Myocyte (in vitro differentiated cells): ENCODE measurements around the gene DYNC2H1. TPM values are rescaled to one million over a fixed set of nuclear protein-coding genes. Genes with fewer than 3 reads are reported as not detected.
"Not testable (repeated sequence)": the region's sequence is repeated elsewhere in the genome, so short reads cannot be mapped to it uniquely, and the experiment has no call there.

Source experiments
- DNase-seq: peaks from one replicate; pipeline ENCODE4 v3.0.0-alpha.2; 2012; ENCODE audit warnings: low read depth
- total RNA-seq: library from RNA; depleted of rRNA; stranded (reverse); fragments of >200 nt; gene quantifications from 2 replicates; pipeline ENCODE4 v1.2.3, GENCODE V29; 2014

DYNC2H1 gene
- total RNA-seq, 1 donor from 2014 or later: 18.6 TPM

GRCh38 chr11:103368145-103368544 lies 258.9 kb downstream of the DYNC2H1 start:
- DNase-seq: no peak

DNA sequence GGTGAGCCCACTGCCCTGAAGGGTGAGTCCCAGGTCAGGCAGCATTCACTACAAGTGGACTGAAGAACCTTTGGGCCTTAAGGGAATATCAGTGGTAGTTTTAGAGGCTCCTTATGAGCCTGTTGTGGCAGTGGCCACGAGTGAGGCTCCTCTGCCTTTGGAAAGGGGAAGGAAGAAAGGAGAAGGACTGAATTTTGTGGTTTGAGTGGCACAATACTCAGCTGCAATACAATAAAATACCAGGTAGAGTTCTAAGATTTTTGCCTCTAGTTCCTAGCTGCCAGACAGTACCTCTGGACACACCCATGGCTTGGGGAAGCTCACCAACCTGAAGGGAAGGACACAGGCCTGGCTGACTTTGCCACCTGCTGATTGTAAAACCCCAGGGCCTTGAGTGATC lies 260.9 kb downstream of the DYNC2H1 start:
- DNase-seq: no peak

- no peak for DNase-seq
Measured at GRCh38 chr11:103372906-103373305, 263.7 kb downstream of the DYNC2H1 start.

DNA sequence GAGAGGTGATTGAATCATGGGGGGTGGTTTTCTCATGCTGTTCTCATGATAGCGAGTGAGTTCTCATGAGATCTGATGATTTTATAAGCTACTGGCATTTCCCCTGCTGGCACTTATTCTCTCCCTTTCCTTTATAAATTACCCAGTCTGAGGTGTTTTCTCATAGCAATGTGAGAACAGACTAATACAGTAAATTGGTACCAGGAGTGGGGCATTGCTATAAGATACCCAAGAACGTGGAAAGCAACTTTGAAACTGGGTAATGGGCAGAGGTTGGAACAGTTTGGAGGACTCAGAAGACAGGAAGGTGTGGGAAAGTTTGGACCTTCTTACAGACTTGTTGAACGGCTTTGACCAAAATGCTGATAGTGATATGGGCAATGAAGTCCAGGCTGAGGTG lies 265.0 kb downstream of the DYNC2H1 start:
- not testable (repeated sequence) for DNase-seq

GRCh38 chr11:103378931-103379330 lies 269.7 kb downstream of the DYNC2H1 start:
- DNase-seq: no peak

DNA sequence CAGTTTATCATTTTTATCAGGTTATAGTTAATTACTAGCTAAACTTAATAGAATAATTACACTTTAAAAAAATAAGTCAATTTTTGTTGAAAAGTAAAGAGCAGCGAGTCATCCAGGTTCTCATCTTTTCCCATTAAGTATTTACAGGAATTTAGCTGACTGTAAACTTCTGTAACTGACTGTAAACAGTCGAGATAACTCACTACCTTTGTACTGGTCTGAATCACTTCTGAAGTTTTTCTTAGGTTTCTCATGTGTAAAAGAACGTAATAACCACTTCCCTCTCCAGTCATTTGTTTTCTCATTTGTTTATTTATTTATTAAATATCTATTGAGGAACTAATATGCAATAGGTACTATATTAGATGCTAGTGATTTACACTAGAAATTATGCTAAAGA lies 270.8 kb downstream of the DYNC2H1 start:
- DNase-seq: no peak

- peak; percentile 6 for DNase-seq
Measured at GRCh38 chr11:103384652-103385051, 275.4 kb downstream of the DYNC2H1 start.

- DNase-seq: peak; percentile 12
Measured at GRCh38 chr11:103395612-103396011, 286.4 kb downstream of the DYNC2H1 start.

DNA sequence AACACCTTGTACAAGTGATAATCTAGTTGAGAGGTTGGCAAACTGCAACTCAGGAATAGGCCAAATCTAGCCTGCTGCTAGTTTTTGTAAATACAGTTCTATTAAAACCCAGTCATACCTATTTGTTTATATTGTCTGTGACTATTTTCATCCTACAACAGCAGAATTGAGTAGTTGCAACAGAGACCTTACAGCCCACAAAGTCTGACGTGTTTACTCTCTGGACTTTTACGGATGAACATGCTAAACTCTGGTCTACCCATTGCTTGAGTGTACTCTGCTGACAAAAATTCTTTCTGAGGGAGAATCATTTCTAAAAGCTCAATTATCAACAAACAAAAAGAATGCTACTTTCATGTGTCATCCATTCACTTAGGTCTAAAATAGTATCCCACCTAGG lies 287.0 kb downstream of the DYNC2H1 start:
- DNase-seq: no peak

GRCh38 chr11:103397369-103397768 lies 288.1 kb downstream of the DYNC2H1 start:
- DNase-seq: peak; percentile 22

DNA sequence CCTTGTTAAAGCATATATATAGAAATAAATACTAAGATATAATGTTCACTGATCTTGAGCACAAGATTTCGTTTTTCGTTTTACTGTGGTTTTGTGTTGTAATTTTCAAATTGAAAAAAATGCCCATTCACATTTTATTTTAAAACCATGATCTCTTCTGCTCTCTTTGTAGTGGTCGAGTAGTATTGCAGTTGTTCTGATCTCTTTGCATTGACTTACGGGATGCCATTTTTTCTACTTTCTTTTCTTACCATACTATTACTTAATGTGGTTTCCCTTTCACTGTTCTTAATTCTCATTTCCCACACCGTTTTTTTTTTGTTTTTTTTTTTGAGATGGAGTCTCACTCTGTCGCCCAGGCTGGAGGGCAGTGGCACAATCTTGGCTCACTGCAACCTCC lies 289.6 kb downstream of the DYNC2H1 start:
- DNase-seq: no peak

- no peak for DNase-seq
Measured at GRCh38 chr11:103406357-103406756, 297.1 kb downstream of the DYNC2H1 start.

DNA sequence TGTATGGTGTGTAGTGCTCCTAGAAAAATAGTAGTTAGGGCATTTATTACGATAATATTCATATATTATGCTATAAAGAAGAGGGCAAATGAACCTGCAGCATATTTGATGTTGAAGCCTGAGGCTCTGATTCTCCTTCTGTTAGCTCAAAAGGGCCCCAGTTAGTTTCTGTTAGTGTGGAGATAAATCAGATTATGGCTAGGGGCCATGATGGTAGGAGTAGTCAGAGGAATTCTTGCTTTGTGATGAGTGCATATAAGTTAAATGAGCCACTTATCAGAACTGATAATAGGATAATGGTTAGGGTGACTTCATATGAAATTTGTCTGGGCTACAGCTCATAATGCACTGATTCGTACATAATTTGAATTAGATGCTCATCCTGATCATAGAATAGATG lies 298.4 kb downstream of the DYNC2H1 start:
- no peak for DNase-seq

- no peak for DNase-seq
Measured at GRCh38 chr11:103413266-103413888, 304.2 kb downstream of the DYNC2H1 start.

DNA sequence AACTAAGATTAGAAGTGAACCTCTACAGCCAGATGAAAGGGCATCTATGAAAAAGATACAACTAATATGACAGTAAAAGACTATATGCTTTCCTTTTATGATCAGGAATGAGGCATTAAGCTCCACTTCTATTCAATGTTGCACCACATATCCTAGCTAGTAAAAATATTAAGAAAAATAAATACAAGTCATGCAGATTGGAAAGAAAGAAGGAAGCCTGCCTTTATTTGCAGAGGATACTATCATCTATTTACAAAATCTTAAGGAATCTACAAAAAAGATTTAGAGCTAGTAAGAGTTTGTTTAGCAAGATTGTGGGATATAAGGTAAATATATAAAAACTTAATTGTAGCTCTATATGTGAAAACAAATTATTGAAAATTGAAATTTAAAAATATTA lies 308.8 kb downstream of the DYNC2H1 start:
- no peak for DNase-seq

GRCh38 chr11:103420593-103420992 lies 311.4 kb downstream of the DYNC2H1 start:
- peak; percentile 53 for DNase-seq

DNA sequence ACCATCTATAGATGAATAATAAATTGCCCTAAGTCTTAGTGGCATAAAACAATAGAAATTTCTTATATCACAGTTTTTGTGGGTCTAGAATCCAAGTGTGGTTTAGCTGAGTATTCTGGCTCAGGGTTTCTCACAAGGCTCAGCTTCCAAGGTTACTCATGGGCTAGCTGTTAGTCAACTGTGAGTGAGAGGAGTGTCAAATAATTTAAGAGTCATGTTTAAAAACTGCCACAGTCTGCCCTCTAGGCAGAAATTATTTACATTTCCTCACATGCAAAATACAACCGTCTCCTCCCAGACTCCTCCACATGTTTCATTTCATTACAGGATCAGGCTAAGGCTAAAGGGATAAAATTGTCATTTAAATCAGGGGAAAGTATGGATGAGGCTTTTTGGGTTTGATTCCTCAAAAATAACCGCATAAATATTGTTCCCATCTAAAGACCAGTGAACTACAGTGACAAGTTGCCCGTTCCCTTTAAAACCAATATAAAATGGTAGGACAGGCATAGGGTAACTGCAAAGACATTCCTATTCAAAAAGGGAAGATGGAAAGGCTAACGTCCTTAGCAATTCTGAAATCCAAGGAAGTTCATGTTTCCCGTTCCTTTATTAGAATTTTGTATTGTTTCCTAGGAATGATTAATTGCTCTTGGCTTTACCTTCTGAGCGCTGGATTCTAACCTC lies 324.3 kb downstream of the DYNC2H1 start:
- peak; percentile 72 for DNase-seq

DNA sequence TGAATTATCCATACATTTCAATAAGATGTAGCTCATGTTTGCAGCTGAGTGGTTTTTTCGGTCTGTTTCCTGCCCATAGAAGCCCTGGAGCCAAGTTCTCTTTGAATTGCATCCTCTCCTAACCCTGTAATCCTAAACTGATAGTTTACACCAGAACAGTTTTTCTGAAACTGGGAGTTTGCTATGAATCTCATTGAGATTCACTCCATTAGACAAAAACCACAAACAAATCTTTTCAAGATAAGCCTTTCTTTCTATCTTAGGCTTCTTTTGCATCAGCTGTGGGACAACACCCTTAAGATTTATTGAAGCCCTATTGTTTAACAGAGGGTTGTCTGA lies 324.8 kb downstream of the DYNC2H1 start:
- peak; percentile 13 for DNase-seq

DNA sequence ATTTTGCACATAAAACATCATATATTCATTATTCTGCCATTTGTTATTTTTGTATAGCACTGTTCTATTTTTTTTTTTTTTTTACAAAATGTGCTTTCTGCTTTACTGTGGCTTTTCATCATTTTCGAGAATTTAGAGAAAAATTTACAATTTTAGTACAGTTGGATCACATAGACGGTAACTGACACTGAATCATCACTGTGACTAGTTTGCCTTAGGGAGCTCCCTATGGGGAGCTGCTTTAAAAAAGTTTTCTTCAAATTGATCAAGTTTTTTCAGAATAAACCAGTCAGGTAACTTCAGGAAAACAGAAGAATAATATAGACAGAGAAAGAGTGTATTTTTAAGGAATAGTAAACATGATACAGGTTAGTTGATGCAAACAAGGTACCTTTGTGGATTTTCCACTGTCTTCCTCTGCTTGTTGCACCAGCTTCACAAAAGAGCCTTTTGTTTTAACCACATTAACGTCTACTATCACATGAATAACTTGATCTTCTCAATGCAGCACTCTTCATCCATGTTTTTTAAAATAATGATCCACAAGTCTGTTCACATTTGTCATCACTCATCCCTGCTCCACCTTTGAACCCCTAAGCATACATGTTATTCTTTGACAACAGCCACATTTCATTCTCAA lies 327.0 kb downstream of the DYNC2H1 start:
- DNase-seq: no peak

DNA sequence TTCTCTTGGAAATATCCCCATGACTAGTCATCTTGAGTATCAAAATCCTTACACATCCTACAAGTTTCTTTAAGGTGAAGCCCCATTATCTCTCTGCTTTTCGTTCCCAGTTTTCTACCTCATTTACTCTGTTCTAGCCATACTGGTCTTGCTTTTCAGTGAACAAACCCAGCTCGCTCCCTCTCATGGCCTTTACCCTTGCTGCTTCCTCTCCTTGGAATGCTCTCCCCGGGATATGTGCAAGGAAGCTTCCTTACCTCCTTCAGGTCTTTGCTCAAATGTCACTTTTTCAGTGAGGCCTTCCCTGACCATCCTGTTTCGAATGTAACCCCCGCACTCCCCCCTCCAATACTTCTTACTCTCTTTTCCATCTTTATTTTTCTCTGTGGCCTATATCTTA lies 331.8 kb downstream of the DYNC2H1 start:
- no peak for DNase-seq

GRCh38 chr11:103448966-103449365 lies 339.7 kb downstream of the DYNC2H1 start:
- no peak for DNase-seq

GRCh38 chr11:103450241-103450640 lies 341.0 kb downstream of the DYNC2H1 start:
- no peak for DNase-seq

DNA sequence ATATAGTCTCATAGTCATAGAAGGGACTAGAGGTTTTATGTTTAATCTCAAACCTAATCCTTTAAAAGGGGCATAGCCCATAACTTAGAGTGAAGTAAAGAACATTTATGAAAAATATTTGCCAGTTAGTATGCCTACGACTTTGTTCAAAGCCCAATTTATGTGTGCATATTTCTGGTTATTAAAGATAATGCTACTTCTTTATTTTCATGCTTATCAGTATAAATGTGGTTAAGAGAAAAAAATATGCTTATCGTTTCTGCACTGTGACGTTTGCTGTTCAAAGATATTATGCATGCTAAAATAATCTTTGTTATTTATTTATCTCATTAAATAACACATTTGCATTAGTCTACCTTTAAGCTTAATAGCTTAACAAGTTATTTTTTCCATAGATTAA lies 343.9 kb downstream of the DYNC2H1 start:
- DNase-seq: no peak
